MM.1S (cell line): ENCODE measurements around the gene MYH14.

Experiments used
- DNase-seq: peaks from one replicate; pipeline ENCODE4 v3.0.0-alpha.2; 2015
- H2AFZ ChIP-seq: fragments of 300-600 bp; sonication (generic); 2 replicates; pipeline ENCODE4 v1.6.0; 2016; ENCODE audit warnings: antibody characterized with exemption, low read length
- H3F3A ChIP-seq: fragments of 300-600 bp; sonication (generic); 2 replicates; pipeline ENCODE4 v1.6.1; 2016; ENCODE audit warnings: mild to moderate bottlenecking, antibody characterized with exemption, low read length, moderate library complexity, mixed read lengths; ENCODE audit not compliant: insufficient read depth
- H3K27ac ChIP-seq: fragments of 300-600 bp; sonication (generic); 2 replicates; pipeline ENCODE4 v1.5.1; 2016; ENCODE audit warnings: mild to moderate bottlenecking, low read length
- H3K27me3 ChIP-seq: fragments of 300-600 bp; sonication (generic); replicated peaks from 2 replicates; pipeline ENCODE4 v1.6.0; 2016; ENCODE audit warnings: low read length; ENCODE audit not compliant: insufficient read depth
- H3K36me3 ChIP-seq: fragments of 300-600 bp; sonication (generic); replicated peaks from 2 replicates; pipeline ENCODE4 v1.6.1; 2016; ENCODE audit warnings: mild to moderate bottlenecking, low read length, mixed read lengths; ENCODE audit not compliant: insufficient read depth
- H3K4me1 ChIP-seq: fragments of 300-600 bp; sonication (generic); 2 replicates; pipeline ENCODE4 v1.6.1; 2016; ENCODE audit warnings: low read length, mixed read lengths
- H3K4me2 ChIP-seq: fragments of 300-600 bp; sonication (generic); 2 replicates; pipeline ENCODE4 v1.6.0; 2016; ENCODE audit warnings: low read depth, low read length
- H3K4me3 ChIP-seq: fragments of 300-600 bp; sonication (generic); 2 replicates; pipeline ENCODE4 v1.5.1; 2016; ENCODE audit warnings: low read length, mixed read lengths
- H3K79me2 ChIP-seq: fragments of 300-600 bp; sonication (generic); 2 replicates; pipeline ENCODE4 v1.6.1; 2016; ENCODE audit warnings: mixed run types, low read length, mixed read lengths
- H3K9ac ChIP-seq: fragments of 300-600 bp; sonication (generic); 2 replicates; pipeline ENCODE4 v1.6.1; 2016; ENCODE audit warnings: low read length, mixed read lengths
- H3K9me2 ChIP-seq: fragments of 300-600 bp; sonication (generic); replicated peaks from 2 replicates; pipeline ENCODE4 v1.6.1; 2016; ENCODE audit warnings: mild to moderate bottlenecking, low read length, mixed read lengths; ENCODE audit not compliant: insufficient read depth
- H3K9me3 ChIP-seq: fragments of 300-600 bp; sonication (generic); replicated peaks from 2 replicates; pipeline ENCODE4 v1.6.1; 2016; ENCODE audit warnings: mild to moderate bottlenecking, low read length, mixed read lengths; ENCODE audit not compliant: insufficient read depth
- H4K20me1 ChIP-seq: fragments of 300-600 bp; sonication (generic); 2 replicates; pipeline ENCODE4 v1.6.1; 2016; ENCODE audit warnings: mild to moderate bottlenecking, low read length, moderate library complexity, mixed read lengths; ENCODE audit not compliant: insufficient read depth
- EZH2 ChIP-seq: fragments of 300-600 bp; sonication (generic); optimal IDR thresholded peaks from 2 replicates; pipeline ENCODE3; 2017; ENCODE audit warnings: low read depth, mild to moderate bottlenecking, antibody characterized with exemption, low read length, mixed read lengths
- EZH2phosphoT487 ChIP-seq: fragments of 300-600 bp; sonication (generic); IDR thresholded peaks from 2 replicates; pipeline ENCODE4 v1.6.1; 2018; ENCODE audit warnings: antibody characterized with exemption, low read length
- TF ChIP-seq, protein P1 (sequence below): fragments of 300-600 bp; sonication (generic); IDR thresholded peaks from 2 replicates; pipeline ENCODE4 v1.5.1; 2016; ENCODE audit warnings: antibody characterized with exemption, low read length, mixed read lengths

Gene MYH14

DNA sequence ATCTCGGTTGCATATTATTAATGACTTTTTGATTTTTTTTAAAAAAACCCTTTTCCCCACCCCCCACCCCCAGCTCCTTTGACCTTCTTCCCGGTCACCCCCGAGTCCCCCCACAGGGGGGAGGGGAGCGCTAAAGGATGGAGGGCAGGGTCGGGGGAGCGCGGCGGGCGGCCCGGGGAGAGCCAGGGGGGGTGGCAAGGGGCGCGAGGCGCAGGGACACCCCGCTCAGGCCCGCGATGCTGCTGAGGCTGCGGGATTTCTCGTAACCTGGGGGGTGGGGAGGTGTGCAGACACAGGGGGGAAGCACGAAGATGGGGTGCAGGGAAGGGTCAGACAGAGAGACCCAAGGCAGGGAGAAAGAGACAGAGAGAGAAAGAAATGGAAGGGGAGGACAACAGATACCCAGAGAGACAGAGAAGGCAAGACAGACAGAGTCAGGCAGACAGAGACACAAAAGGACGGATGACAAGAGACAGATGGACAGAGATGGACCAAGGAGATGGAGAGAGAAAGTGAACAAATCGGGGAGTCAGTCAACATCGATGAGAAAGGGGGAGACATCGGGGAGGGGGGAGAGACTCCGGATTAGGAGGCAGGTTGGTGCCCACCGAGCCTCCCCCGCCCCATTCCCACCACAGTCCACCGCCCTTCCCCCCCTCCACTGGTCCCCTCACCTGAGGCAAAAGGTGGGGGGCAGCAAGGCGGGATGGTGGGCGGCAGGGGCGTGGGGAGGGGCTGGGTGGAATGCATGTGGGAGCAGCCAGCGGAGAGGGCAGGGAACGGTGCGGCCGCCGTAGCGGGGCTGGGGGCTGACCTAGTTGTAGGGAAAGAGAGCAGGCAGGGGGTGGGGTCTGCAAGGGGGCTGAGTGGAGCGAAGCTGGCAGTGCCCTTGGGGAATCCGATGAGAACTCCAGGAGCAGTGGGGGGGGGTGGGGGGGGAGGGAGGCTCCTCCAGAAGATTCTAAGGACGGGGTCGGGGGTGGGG is 111.6 kb downstream of the MYH14 start:
- no peaks in the 10 kb centered on the region for H3K9me2 ChIP-seq
- no peak overlapping the region for H2AFZ ChIP-seq
- DNase-seq, result no peak
- H3K4me2 ChIP-seq, result no peak overlapping the region
- H3K36me3 ChIP-seq, result no peaks in the 10 kb centered on the region
- no peaks in the 10 kb centered on the region for H3K9me3 ChIP-seq
- H3K79me2 ChIP-seq, result no peaks in the 10 kb centered on the region
- no peaks in the 10 kb centered on the region for H3K4me1 ChIP-seq
- no peaks in the 10 kb centered on the region for H4K20me1 ChIP-seq
- TF ChIP-seq EZH2phosphoT487, result no peak
- TF ChIP-seq, protein P1, sequence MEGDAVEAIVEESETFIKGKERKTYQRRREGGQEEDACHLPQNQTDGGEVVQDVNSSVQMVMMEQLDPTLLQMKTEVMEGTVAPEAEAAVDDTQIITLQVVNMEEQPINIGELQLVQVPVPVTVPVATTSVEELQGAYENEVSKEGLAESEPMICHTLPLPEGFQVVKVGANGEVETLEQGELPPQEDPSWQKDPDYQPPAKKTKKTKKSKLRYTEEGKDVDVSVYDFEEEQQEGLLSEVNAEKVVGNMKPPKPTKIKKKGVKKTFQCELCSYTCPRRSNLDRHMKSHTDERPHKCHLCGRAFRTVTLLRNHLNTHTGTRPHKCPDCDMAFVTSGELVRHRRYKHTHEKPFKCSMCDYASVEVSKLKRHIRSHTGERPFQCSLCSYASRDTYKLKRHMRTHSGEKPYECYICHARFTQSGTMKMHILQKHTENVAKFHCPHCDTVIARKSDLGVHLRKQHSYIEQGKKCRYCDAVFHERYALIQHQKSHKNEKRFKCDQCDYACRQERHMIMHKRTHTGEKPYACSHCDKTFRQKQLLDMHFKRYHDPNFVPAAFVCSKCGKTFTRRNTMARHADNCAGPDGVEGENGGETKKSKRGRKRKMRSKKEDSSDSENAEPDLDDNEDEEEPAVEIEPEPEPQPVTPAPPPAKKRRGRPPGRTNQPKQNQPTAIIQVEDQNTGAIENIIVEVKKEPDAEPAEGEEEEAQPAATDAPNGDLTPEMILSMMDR, result no peak
- TF ChIP-seq EZH2, result no peak
- no peak overlapping the region for H3K27ac ChIP-seq
- H3F3A ChIP-seq, result no peaks in the 10 kb centered on the region
- no peak overlapping the region for H3K4me3 ChIP-seq
- peaks cover 70% of the 10 kb centered on the region for H3K27me3 ChIP-seq
- no peak overlapping the region for H3K9ac ChIP-seq

DNA sequence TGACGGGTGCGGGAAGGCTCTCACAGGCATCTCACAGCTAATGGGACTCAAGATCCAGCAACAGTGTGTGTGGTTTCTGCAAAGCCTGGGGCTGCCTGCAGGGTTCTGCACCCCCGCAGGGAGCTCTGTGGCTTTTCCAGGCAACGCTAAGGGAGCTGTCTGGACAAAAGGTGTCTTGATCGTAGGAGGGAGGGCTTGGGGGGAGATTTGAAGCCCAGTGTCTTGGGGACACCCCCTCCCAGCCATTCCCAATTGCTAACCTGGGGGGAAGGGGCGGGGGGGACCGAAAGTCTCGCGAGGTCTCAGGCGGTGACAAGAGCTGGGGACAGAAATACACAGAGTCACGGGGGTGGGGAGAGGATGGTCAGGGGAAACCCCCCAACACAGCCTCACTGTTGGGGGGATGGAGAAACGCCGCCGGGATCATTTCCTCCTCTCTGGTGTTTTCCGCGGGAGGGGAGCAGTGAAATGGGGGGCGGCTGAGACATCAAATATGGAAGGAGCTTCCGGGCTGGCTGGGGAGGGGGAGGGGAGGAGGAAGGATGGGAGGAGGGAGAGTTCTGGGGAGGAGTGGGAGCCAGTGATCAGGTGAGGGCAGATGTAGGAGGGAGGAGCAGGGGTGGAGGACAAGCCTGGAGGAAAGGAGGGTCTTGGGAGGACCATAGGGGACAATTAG is 112.5 kb downstream of the MYH14 start:
- TF ChIP-seq EZH2phosphoT487 (no peak), EZH2 (no peak)
- TF ChIP-seq, protein P1, result no peak
- H4K20me1 ChIP-seq, result no peaks in the 10 kb centered on the region
- H3K36me3 ChIP-seq, result no peaks in the 10 kb centered on the region
- H3K4me2 ChIP-seq, result no peak overlapping the region
- no peaks in the 10 kb centered on the region for H3K9me2 ChIP-seq
- H3K4me1 ChIP-seq, result no peaks in the 10 kb centered on the region
- no peak overlapping the region for H3K4me3 ChIP-seq
- no peaks in the 10 kb centered on the region for H3K9me3 ChIP-seq
- no peak overlapping the region for H3K9ac ChIP-seq
- no peak overlapping the region for H2AFZ ChIP-seq
- no peak for DNase-seq
- no peaks in the 10 kb centered on the region for H3K79me2 ChIP-seq
- peaks cover 67% of the 10 kb centered on the region for H3K27me3 ChIP-seq
- no peak overlapping the region for H3K27ac ChIP-seq
- H3F3A ChIP-seq, result no peaks in the 10 kb centered on the region

DNA sequence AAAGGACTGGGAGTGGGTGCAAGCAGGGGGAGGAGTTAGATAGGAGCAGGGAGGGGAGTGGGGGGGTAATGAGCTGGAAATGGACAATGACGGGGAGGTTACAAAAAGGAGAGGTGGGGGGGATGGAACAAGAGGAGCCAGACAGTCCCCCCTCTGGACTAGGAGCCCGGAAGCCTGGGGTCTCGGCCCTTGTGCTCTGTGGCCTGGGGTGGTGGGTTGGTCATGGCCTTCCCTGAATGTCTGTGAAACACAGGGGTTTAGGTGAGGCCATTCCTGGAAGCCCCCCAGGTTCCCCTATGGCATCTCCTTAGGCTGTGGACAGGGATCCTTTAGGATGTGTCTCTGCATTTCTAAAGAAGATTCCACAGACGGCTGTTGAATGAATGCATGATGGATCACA is 113.7 kb downstream of the MYH14 start:
- no peak for TF ChIP-seq EZH2phosphoT487
- no peak for TF ChIP-seq EZH2
- TF ChIP-seq, protein P1, result no peak
- no peaks in the 10 kb centered on the region for H3K36me3 ChIP-seq
- H3K9me3 ChIP-seq, result no peaks in the 10 kb centered on the region
- H3F3A ChIP-seq, result no peaks in the 10 kb centered on the region
- H3K9me2 ChIP-seq, result no peaks in the 10 kb centered on the region
- H3K79me2 ChIP-seq, result no peaks in the 10 kb centered on the region
- H3K9ac ChIP-seq, result no peak overlapping the region
- no peak overlapping the region for H2AFZ ChIP-seq
- H3K27ac ChIP-seq, result no peak overlapping the region
- H3K27me3 ChIP-seq, result peaks cover 61% of the 10 kb centered on the region
- H3K4me3 ChIP-seq, result no peak overlapping the region
- no peak overlapping the region for H3K4me2 ChIP-seq
- no peaks in the 10 kb centered on the region for H4K20me1 ChIP-seq
- H3K4me1 ChIP-seq, result no peaks in the 10 kb centered on the region
- no peak for DNase-seq
